ENCODE results near the gene MCMBP. TPM values are rescaled to one million over a fixed set of nuclear protein-coding genes. Genes with fewer than 3 reads are reported as not detected.

The MCMBP gene
- total and polyA plus RNA-seq, 4 donors, result 25.8 to 53.0 (median 50.2) TPM

DNA sequence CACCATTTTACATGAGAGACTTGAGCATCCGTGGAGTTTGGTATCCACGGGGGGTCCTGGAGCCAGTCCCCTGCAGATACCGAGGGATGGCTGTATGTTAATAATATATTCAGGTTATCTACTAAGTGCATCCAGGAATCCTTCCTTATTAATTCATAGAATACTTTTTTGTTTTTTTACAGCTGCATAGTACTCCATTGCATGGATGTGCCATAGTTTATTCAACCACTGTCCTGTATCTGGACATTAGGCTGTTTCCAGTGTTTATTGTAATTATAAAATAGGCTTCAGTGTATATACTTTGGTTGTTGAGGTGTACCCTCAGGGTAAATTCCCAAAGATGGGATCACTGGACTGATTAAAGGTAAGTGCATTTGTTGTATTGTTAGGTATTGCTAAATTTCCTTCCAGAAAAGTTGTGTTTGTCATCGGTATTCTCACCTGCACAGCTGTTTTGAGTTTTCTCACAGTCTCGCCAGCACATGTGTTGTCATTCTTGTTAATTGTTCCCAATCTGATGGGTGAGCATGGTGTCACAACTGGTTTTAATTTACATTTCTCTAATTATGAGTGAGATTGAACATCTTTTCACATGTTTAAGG is 91.7 kb downstream of the MCMBP start:
- 97 to 98% methylated on average over 5 of the region's 5 CpGs for WGBS, 2 donors
- Histone ChIP-seq H3K27me3 (ENCODE audit: control insufficient read depth in 3 of 3, insufficient read depth in 3 of 3, low read length in 2 of 3) (no peaks in the 10 kb centered on the region), H3K9me3 (ENCODE audit: control insufficient read depth in 4 of 4, insufficient read depth in 3 of 4, low read length in 3 of 4) (peaks cover 0 to 2% (median 0%) of the 10 kb centered on the region in 4 donors), H3K9ac (ENCODE audit: insufficient read depth in 1 of 2, low read length in 2 of 2) (no peak overlapping the region), H3K36me3 (ENCODE audit: control insufficient read depth in 4 of 4, insufficient read depth in 4 of 4, low read length in 4 of 4) (no peaks in the 10 kb centered on the region), H3K4me1 (ENCODE audit: control insufficient read depth in 5 of 5, insufficient read depth in 5 of 5, low read length in 5 of 5) (peaks cover 0 to 4% (median 0%) of the 10 kb centered on the region in 5 donors), H3K27ac (ENCODE audit: low read depth in 1 of 2, low read length in 1 of 2) (no peak overlapping the region), H3K4me3 (no peak overlapping the region)
- TF ChIP-seq, protein P1, sequence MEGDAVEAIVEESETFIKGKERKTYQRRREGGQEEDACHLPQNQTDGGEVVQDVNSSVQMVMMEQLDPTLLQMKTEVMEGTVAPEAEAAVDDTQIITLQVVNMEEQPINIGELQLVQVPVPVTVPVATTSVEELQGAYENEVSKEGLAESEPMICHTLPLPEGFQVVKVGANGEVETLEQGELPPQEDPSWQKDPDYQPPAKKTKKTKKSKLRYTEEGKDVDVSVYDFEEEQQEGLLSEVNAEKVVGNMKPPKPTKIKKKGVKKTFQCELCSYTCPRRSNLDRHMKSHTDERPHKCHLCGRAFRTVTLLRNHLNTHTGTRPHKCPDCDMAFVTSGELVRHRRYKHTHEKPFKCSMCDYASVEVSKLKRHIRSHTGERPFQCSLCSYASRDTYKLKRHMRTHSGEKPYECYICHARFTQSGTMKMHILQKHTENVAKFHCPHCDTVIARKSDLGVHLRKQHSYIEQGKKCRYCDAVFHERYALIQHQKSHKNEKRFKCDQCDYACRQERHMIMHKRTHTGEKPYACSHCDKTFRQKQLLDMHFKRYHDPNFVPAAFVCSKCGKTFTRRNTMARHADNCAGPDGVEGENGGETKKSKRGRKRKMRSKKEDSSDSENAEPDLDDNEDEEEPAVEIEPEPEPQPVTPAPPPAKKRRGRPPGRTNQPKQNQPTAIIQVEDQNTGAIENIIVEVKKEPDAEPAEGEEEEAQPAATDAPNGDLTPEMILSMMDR (IDR thresholded peaks at IDR 0.05; ENCODE audit: control extremely low read depth, extremely low read depth), result no peak
- ATAC-seq (ENCODE audit: insufficient read depth, low FRiP score) (no peak), DNase-seq (no peak)

Other genes with a start within 250 kb of the MCMBP start
- 10 to 100 TPM; 16.8 to 44.8 TPM for gene BAG3, start 221.5 kb downstream of the MCMBP start, total RNA-seq
- 10 to 100 TPM; 27.5 to 42.7 TPM for gene BAG3, start 221.5 kb downstream of the MCMBP start, polyA plus RNA-seq
- 10 to 100 TPM; 14.3 to 22.9 TPM for gene INPP5F, start 146.8 kb downstream of the MCMBP start, total RNA-seq
- gene INPP5F, start 146.8 kb downstream of the MCMBP start, polyA plus RNA-seq, result 1 to 10 TPM; 5.6 to 5.9 TPM
- gene SEC23IP, start 19.9 kb upstream of the MCMBP start, total RNA-seq, result 10 to 100 TPM; 43.1 to 69.4 TPM
- gene SEC23IP, start 19.9 kb upstream of the MCMBP start, polyA plus RNA-seq, result 10 to 100 TPM in 1 of 2 donors, 1 to 10 TPM in 1; 9.3 to 17.0 TPM

Data from lung (tissue), 12 donors.